ENCODE results near the gene PIGA.

DNA sequence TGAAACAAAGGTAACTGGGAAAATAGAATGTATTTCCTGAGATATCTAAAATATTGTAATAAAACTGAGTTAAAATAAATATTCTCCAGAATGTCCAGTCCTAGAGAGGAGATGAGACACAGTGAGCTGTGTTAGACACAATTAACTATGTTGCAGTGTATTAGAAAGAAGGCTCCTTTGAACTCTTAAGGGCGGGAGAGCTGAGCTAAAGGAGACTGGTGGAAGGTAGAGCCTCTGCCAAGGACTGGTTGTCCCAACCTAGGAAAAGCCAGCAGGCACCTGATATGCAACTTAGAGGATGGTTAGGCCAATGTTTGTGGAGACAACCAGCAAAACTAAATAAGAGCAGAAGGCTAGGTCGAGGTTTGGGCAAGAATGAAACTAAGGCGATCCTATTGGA, 24.2 kb downstream of the PIGA start:
- TF ChIP-seq, protein P1, sequence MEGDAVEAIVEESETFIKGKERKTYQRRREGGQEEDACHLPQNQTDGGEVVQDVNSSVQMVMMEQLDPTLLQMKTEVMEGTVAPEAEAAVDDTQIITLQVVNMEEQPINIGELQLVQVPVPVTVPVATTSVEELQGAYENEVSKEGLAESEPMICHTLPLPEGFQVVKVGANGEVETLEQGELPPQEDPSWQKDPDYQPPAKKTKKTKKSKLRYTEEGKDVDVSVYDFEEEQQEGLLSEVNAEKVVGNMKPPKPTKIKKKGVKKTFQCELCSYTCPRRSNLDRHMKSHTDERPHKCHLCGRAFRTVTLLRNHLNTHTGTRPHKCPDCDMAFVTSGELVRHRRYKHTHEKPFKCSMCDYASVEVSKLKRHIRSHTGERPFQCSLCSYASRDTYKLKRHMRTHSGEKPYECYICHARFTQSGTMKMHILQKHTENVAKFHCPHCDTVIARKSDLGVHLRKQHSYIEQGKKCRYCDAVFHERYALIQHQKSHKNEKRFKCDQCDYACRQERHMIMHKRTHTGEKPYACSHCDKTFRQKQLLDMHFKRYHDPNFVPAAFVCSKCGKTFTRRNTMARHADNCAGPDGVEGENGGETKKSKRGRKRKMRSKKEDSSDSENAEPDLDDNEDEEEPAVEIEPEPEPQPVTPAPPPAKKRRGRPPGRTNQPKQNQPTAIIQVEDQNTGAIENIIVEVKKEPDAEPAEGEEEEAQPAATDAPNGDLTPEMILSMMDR (conservative IDR thresholded peaks at IDR 0.05): no peak
- TF ChIP-seq EZH2 (IDR thresholded peaks at IDR 0.05; ENCODE audit: low read depth): no peak
